ENCODE results near the gene GSTM4. TPM values are rescaled to one million over a fixed set of nuclear protein-coding genes. Genes with fewer than 3 reads are reported as not detected.

The GSTM4 gene
- 8.3 to 10.3 TPM (median 9.3 TPM) in 5 replicates for total RNA-seq (2022; extraction: Qiagen RNA extraction)

DNA sequence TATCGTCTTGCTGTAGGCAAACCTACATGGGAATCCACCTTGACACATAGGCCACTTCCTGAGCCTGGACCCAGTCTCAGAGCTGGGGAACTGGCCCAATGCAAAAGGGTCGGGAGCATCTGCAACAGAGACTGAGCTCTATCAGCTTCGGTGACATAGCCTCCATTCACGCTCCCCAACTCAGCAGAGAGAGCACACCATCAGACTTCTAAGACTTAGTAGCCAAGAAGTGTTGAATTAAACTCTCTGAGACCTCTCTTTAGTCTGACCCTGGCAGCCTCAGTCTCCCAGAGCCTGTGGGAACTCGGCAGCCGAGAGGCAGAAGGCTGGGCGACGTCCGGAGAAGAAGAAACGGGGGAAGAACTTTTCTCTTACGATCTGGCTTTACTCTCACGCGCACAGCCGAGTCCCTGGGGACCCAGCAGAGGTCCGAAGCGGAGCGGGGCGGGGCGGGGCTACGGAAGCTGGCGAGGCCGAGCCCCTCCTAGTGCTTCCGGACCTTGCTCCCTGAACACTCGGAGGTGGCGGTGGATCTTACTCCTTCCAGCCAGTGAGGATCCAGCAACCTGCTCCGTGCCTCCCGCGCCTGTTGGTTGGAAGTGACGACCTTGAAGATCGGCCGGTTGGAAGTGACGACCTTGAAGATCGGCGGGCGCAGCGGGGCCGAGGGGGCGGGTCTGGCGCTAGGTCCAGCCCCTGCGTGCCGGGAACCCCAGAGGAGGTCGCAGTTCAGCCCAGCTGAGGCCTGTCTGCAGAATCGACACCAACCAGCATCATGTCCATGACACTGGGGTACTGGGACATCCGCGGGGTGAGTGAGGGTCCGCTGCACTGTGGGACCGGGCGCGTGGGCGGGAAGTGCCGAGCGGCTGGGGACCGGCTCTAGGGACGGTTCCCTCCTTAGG lies at the start of gene GSTM4:
TSS of gene GSTM4 (plus strand) at position 485 of the 905 bp plus-strand sequence. CDS start at position 776, 291 bp downstream.

DNA sequence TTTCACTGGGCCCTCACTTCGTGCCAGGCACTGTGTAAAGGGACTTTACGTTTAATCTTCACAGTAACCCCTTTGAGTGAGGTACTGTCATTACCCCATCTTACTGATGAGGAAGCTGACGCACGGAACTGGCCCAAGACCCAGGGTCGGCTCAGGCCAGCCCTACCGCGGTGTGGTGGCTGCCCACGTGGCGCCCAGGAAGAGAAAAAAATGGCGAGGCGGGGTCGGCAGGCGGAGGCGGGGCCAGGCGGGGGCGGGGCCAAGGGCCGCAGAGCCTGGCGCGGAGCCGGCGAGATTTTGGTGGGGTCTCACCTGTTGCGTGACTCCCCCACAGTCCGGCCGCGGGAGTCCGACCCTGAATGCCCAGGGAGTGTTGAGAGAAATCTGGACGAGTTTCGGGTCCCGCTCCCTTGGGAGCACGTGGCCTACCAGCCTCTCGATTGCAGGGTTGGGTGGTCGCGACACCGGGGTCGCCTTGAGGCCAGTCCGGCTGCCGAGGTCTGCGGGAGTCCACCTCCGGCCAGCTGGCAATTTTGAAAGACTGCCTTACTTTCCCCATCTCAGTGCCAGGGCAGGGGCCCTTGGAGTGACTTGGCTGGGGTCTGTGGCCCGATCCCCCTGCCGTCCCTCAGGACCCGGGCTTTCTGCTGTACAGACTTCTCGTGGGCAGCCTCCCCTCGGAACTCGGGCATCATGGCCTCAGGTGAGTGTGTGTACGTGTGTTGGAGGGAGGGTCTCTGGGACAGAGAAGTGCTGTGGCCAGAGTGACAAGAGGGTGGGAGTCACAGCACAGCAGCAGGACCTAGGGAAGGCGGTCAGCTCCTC lies 36.1 kb upstream of the GSTM4 start, which contains the start of the genes AMPD2 and GNAT2:
TSS of gene AMPD2 (plus strand) at position 262 of the 825 bp plus-strand sequence. CDS start 1,339 bp downstream, outside the sequence.
TSS of gene GNAT2 (minus strand) at position 41 of the 825 bp plus-strand sequence. CDS start 6,746 bp downstream, outside the sequence.

DNA sequence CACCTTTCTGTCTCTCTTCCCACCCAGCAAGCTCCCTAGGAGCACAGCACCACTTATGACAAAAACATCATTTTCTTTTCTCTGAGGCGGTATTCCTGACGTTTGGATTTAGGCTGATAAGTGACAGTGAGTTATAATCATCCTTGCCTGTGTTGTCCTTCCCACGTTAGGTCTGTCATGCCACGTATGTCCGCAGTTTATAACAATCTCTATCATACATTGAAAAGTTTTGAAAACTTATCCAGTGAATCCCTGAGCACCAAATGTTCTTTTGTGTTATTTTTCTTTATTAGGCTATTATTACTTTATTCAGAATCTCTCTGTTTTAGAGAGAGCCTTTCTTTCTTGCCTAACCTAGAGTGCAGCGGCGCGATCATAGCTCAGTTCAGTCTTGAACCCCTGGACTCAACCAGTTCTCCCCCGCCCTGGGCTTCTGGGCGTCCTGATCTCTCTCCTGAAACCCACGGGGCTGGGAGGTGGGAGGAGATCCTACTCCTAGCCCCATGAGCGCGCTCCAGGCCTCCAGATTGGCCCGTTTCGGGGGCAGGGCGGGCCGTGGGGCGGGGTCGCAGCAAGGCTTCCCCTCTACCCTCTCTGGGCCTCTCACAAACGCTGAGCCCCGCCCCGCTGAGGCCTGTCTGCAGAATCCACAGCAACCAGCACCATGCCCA lies 11.7 kb downstream of the GSTM4 start, which contains the start of gene GSTM2:
TSS of gene GSTM2 (plus strand) at position 606 of the 671 bp plus-strand sequence. CDS start at position 665, 59 bp downstream.

DNA sequence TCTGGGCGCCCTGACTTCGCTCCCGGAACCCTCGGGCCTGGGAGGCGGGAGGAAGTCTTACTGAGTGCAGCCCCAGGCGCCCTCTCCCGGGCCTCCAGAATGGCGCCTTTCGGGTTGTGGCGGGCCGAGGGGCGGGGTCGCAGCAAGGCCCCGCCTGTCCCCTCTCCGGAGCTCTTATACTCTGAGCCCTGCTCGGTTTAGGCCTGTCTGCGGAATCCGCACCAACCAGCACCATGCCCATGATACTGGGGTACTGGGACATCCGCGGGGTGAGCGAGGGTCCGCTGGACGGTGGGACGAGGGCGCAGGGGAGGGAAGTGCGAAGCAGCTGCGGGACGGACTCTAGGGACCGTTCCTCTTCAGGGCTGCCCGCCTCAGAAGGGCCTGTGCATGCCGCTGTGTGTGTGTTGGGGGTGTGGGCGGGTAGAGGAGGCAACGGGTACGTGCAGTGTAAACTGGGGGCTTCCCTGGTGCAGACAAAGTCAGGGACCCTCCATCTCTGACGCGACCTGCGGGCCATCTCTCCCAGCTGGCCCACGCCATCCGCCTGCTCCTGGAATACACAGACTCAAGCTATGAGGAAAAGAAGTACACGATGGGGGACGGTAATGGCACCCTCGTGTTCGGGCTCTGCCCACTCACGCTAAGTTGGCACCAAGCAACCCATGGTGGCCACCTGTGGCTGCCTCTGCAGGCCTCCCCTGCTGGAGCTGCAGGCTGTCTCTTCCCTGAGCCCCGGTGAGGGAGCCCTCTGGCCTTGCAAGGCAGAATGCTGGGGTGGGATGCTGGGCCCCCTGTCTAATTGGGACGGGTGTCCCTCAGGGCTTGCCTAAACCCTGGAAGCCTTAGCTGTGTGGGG lies 32.0 kb downstream of the GSTM4 start, which contains the start of gene GSTM1:
TSS of gene GSTM1 (plus strand) at position 177 of the 859 bp plus-strand sequence. CDS start at position 234, 57 bp downstream.

Other genes with a start within 250 kb of the GSTM4 start
- gene PSMA5, start 229.7 kb upstream of the GSTM4 start, total RNA-seq (2022; extraction: Qiagen RNA extraction): 86.2 to 112 TPM (median 87.9 TPM) in 5 replicates
- 0.09 to 0.17 TPM (median 0.11 TPM) in 5 replicates for gene SYPL2, start 189.6 kb upstream of the GSTM4 start, total RNA-seq (2022; extraction: Qiagen RNA extraction)
- 1.4 to 2.4 TPM (median 2.1 TPM) in 5 replicates for gene ATXN7L2, start 172.2 kb upstream of the GSTM4 start, total RNA-seq (2022; extraction: Qiagen RNA extraction)
- gene CYB561D1, start 162.0 kb upstream of the GSTM4 start, total RNA-seq (2022; extraction: Qiagen RNA extraction): 3.8 to 5.1 TPM (median 4.5 TPM) in 5 replicates
- gene AMIGO1, start 146.4 kb upstream of the GSTM4 start, total RNA-seq (2022; extraction: Qiagen RNA extraction): 0.99 to 1.7 TPM (median 1.4 TPM) in 5 replicates
- 0.06 TPM in 1 of 5 replicates, not detected in the others for gene GPR61, start 116.2 kb upstream of the GSTM4 start, total RNA-seq (2022; extraction: Qiagen RNA extraction)
- gene GNAI3, start 107.5 kb upstream of the GSTM4 start, total RNA-seq (2022; extraction: Qiagen RNA extraction): 5.1 to 5.8 TPM (median 5.5 TPM) in 5 replicates
- gene GNAT2, start 36.5 kb upstream of the GSTM4 start, total RNA-seq (2022; extraction: Qiagen RNA extraction): 0.08 to 0.38 TPM (median 0.15 TPM) in 5 replicates
- 15.4 to 21.8 TPM (median 21.7 TPM) in 5 replicates for gene AMPD2, start 36.3 kb upstream of the GSTM4 start, total RNA-seq (2022; extraction: Qiagen RNA extraction)
- gene GSTM2, start 12.0 kb downstream of the GSTM4 start, total RNA-seq (2022; extraction: Qiagen RNA extraction): 2.7 to 4.8 TPM (median 3.5 TPM) in 5 replicates
- 0.21 TPM in 1 of 5 replicates, not detected in the others for gene GSTM1, start 31.7 kb downstream of the GSTM4 start, total RNA-seq (2022; extraction: Qiagen RNA extraction)
- not detected in 5 replicates for gene GSTM5, start 56.2 kb downstream of the GSTM4 start, total RNA-seq (2022; extraction: Qiagen RNA extraction)
- 18.5 to 26.7 TPM (median 21.2 TPM) in 5 replicates for gene GSTM3, start 84.9 kb downstream of the GSTM4 start, total RNA-seq (2022; extraction: Qiagen RNA extraction)
- gene EPS8L3, start 107.8 kb downstream of the GSTM4 start, total RNA-seq (2022; extraction: Qiagen RNA extraction): 0.43 to 0.67 TPM (median 0.56 TPM) in 5 replicates

Data from A549 treated with dexamethasone at 1 μM for 4 hours (cell line).